Stromal cell of bone marrow (primary cell): ENCODE results near the gene SYS1.

Source experiments
- DNase-seq: peaks from one replicate; pipeline ENCODE4 v3.0.0-alpha.2; 2012; ENCODE audit warnings: low read depth

The SYS1 gene

DNA sequence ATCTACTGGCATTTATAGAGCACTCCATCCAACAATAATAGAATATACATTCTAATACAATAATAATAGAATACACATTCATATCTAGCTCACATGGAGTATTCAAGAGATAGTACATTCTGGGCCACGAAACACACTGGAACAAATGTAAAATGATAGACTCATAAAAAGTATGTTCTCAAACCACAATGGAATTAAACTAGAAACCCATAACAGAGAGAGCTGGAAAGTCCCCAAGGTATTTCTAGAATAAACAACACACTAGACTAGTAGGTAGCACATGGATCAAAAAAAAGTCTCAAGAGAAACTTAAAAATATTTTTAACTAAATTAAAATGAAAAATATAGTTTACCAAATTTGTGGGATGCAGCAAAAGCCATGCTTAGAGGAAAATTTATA is 24.3 kb downstream of the SYS1 start:
- DNase-seq = no peak

DNA sequence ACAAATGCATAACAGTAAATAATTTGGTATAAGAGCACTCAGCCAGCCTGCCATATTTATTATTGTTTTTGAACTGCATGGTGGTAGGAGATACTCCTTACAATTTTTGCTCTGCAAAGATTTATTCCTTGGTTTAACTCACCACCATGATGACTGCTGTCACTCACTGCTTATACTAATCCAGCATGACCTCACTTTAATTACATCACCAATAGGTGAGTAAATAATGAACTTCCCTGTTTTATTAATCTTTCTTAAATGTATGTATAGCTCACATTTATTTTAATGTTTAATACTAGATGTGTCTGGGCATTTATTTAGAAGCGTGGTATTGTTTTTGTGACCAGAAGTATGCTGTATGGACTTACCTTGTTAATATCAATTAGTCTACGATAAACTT is 28.0 kb downstream of the SYS1 start:
- no peak for DNase-seq

DNA sequence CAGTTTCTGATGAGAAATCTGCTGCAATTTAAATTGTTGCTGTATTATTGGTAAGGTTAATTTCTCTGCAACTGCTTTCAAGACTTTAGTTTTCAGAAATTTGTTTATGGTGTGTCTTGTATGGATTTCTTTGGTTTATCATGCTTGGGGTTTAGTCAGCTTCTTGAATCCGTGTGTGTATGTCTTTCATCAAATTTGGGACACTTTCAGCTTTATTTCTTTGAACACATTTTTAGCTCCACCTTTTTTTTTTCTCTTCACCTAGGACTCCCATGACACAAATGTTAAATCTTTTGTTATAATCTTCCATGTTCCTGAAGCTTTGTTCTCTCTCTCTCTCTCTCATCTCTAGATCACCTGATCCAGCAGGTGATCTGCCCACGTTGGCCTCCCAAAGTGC is 28.6 kb downstream of the SYS1 start:
- no peak for DNase-seq

DNA sequence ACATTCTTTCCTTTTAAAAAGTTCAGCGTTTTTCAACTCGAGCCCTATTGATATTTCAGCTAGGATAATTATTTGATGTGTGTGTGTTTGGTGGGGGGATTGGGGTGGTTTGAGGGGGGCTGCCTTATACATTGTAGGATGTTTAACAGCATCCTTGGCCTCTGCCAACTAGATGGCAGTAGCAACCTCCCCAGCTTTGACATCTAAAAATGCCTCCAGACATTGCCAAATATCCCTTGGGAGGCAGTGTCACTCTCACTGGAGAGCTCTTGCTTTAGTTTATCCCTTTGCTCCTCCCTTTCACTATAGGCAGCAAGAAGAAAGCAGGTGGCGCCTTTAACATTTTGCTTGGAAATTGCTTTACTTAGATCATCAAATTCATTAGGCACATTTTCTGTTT is 29.8 kb downstream of the SYS1 start:
- no peak for DNase-seq

DNA sequence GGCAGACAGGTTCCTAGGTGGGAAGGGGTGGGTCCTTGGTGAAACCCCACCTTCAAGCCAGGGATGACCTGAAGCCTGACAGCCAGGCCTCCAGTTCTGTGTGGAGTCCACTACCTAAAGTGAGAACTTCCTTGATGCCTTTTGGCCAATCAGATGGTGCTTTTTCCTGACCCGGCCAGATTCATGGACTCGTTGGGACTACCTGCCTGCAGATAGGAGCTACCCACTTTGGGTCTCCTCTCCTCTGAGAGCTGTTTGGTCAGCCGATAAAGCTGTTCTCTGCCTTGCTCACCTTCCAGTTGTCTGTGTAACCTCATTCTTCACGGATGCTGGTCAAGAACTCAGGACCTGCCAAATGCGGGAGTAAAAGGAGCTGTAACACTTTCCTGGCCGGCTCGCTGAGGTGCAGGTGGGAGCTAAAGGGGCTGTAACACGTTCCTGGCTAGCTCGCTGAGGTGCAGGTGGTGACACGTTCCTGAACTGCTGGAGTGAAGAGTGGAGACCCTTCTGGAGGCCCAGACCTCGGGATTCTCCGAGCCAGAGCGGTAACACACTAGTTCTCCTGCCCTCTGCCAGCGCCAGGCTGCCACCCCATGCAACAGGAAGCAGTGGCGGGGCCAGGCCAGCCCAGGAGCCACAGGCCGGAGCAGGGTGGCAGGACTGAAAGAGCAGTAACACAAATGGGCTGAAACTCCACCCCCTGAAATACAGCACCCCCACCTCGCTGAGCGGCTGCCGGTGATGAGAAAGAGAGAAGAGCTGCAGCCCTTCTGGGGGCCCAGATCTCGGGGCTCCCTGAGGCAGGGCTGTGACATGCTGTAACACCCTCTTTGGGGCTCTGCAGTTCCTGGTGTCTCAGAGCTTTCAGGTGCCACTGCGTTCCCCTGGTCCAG is 31.5 kb downstream of the SYS1 start:
- DNase-seq = no peak

DNA sequence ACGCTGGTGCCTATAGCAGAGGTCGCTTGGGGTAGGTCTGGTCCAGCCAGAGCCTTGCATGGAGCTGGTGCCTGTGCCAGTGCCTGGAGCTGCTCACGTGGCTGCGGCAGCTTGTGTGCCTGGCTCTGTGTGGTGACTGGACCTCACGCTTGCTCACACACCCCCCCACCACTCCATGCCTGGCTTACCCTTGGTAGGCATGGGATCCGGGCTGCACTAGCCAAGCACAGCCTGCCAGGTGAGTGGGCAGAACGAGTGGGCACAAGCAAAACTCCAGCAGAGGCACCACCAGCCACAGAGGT is 32.1 kb downstream of the SYS1 start:
- no peak for DNase-seq

DNA sequence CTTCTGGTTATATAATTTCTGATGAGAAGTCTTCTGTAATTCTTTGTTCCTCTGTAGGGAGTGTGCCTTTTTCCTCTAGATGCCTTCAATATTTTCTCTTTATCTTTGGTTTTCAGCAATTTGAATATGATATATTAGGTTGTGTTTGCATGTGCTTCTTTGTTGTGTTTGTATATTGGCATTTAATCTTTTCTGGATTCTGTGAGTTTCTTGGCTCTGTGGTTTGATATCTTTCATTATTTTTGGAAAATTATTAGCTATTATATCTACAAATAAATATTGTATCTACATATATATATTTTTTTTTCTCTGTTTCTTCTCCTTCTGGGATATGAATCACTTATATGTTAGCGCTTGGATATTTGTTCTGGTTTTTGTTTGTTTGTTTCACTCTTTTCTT is 36.1 kb downstream of the SYS1 start:
- DNase-seq = no peak

DNA sequence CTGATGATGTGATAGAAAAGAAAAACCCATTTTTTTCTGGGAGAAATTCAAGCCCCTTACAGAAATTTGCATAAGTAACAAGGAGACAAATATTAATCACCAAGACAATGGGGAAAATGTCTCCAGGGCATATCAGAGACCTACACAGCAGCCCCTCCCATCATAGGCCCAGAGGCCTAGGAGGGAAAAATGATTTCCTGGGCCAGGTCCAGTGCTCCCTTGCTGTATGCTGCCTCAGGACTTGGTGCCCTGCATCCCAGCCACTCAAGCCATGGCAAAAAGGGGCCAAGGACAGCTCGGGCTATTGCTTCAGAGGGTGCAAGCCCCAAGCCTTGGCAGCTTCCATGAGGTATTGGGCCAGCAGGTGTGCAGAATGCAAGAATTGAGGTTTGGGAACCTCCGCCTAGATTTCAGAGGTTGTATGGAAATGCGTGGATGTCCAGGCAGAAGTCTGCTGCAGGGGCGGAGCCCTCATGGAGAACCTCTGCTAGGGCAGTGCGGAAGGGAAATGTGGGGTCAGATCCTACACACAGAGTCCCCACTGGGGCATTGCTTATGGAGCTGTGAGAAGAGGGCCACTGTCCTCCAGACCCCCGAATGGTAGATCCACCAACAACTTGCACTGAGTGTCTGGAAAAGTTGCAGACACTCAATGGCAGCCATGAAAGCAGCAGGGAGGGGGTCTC is 37.5 kb downstream of the SYS1 start:
- DNase-seq = no peak

DNA sequence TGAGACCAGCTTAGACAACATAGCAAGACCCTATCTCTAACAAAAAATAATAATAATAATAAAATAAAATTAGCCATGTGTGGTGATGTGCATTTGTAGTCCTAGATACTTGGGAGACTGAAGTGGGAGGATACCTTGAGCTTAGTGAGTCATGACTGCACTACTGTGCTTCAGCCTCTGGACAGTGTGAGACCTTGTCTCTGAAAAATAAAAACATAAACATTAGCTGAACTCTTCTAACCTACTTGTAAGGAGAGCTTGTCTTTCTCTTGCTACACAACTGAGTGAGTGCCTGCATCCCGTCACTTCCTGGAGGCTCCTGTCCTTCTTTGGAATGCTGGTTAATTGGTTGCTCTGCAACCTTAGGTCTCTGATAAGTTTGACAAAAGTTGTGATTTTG is 40.0 kb downstream of the SYS1 start:
- no peak for DNase-seq

DNA sequence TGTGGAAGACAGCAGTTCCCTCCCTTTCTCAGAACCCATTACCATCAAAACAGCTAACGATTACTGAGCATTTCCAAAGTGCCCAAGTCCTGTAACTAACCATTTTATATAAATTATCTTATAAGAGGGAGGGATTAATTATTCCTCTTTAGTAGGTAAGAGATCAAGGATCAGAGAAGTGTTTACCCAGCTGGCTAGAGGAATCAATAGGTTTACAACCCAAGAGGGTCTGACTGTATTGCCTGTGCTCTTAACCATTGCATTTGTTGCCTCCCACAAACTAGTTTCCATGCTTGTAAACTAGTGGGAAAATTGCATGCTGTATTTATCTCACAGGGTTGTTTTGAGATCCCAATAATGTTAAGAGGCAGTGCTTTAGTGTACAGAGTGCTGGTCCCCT is 41.5 kb downstream of the SYS1 start:
- no peak for DNase-seq

DNA sequence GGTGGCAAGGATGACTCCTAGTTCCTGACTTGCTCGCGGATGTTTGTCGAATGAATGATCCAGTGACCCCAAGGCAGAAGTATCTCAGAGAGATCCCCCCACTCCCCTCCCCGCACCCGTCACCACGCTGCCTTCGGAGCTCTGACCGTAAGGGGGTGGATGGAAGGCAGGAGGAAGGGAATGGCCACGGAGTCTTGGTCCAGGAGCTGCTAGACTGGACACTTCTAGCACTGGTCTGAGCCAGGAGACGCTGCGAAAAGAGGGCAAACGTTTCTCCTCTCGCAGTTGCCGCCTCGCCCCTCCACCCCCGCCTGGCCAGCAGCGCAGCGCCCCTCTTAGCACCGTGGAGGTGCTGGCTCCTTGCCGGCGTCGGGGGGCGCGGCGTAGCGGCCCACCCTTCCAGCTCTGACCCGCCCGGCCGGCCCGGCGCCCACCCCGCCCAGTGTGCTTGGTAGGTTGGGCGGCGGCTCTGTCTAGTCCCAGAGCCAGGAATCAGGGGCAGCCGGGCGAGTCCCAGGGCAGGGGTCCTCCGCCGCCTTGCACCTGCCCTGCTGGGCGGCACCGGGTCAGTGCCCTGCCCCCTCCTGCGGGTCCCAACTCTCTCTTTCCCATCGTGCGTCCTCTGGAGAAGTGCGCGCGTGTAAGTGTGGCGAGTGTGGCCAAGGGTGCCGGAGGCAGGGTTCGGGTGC is 42.8 kb downstream of the SYS1 start:
- no peak for DNase-seq

DNA sequence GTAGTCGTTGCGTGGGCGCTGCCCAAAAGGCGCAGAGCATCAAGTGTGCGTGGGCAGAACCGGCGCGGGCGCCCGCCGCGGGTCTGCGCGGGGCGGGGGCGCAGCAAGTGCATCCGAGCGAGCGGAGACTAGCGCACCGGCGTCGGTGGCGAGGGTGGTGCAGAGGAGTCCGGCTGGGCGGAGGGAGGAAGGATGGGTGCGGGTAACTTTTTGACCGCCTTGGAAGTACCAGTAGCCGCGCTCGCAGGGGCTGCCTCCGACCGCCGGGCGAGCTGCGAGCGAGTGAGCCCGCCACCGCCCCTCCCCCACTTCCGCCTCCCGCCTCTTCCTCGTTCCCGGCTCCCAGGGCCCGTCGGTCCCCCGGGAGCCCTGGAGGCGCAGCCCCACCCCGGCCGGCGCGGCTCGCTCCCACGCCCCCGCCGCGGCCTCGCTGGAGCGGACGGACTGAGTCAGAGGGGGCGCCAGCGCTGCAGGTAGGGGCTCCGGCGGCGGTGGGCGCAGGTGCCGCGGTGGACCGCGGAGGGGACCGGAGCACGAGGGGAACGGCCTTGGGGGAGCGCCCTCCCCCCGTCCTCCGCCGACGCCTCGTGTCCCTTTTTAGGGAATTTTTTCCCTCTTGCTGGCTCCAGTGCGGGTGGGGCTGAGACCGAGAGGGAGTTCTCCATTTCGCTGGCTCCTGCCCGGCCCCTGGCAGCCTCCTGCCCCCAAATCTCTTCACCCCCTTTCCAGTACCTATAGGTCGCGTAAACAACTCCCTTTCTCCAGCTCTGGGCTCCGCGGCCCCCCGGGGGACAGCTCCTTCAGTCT is 43.5 kb downstream of the SYS1 start:
- no peak for DNase-seq

DNA sequence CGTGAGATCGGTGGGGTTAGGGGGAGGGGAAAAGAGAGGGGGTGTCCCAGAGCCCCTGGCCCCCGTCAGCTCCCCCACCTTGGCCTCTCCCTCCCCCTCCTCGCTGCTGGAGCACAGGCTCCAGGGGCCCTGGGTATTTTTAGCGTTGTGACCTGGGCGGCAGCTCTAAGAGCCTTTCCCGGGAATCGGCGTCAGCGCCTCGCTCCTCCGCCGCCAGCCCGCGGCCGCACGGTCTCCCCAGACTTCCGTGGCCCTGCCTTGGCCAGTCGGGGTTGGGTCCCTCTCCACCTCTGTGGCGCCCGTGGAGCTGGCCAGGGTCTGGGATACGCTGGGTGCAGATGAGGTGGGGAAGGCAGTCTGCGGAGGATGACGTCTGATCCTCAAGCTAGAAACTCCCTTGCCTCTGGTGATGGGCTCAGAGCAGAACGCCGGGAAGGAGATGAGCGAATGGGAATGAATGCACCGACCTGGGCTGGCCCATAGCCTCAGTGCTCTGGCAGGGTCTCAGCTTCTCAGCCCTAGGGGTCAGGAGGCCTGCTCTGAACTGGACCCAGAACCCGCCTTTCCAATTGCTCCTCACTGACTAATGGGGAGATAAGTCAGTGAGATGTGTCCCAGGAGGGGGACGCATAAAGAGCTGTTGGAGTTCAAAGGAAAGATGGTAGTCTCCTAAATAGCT is 44.2 kb downstream of the SYS1 start:
- DNase-seq = no peak

DNA sequence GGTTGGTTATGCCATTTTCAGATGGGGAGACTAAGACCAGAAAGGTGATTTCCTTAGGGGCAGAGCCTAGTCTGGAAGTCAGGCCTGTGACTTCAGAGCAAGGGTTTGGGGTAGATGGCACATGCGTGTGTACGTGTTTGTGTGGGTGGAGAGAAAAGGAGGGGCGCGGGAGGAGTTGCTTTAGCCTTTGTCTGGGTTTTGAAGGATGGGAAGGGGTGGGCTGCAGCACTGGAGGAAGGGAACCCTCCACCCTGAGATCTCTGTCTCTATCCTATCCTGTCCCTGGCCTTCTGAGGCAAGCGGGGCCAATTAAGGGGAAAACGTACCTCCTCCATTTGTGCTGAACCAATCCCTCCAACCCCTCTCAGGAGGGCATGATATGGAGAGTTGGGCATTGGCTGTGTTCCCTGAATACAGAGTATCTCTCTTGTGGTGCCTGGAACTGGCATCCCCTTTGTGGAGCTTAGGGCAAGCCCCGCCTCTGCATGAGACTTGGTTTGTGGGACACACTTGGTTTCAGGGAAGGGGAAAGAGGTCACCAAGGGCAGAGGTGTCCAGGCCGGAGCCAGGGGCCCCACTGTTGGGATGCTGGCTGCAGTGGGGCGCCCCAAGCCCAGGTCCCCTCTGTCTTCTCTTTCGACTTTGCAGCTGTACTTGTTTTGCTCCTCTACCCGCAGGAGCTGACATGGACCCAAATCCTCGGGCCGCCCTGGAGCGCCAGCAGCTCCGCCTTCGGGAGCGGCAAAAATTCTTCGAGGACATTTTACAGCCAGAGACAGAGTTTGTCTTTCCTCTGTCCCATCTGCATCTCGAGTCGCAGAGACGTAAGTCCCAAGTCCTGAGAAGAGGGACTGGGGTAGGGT is 45.1 kb downstream of the SYS1 start, which contains the start of gene DBNDD2:
Gene DBNDD2 (plus strand): TSS at position 507 of the 863 bp plus-strand sequence. CDS start 179 bp downstream, at position 686.
- DNase-seq = no peak

DNA sequence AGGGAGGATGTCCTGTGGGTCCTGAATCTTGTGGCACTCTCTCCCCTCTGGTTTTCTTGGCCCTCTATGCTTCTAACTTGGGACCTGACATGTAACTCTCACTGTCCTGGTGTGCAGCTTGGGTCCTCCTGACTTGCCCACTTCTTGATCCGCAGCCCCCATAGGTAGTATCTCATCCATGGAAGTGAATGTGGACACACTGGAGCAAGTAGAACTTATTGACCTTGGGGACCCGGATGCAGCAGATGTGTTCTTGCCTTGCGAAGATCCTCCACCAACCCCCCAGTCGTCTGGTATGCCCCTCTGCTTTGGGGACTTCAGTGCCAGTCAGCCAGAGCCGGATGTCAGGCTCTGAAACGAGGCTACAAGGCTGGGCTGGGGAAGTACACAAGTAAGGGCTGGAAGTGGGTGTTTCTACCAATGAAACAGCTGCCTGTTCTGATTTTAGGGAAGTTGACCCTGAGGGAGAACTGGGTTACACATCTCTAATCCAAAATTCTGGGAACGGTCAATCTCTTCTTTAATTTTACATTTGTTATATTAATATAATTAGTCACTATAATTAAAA is 45.8 kb downstream of the SYS1 start:
- no peak for DNase-seq

DNA sequence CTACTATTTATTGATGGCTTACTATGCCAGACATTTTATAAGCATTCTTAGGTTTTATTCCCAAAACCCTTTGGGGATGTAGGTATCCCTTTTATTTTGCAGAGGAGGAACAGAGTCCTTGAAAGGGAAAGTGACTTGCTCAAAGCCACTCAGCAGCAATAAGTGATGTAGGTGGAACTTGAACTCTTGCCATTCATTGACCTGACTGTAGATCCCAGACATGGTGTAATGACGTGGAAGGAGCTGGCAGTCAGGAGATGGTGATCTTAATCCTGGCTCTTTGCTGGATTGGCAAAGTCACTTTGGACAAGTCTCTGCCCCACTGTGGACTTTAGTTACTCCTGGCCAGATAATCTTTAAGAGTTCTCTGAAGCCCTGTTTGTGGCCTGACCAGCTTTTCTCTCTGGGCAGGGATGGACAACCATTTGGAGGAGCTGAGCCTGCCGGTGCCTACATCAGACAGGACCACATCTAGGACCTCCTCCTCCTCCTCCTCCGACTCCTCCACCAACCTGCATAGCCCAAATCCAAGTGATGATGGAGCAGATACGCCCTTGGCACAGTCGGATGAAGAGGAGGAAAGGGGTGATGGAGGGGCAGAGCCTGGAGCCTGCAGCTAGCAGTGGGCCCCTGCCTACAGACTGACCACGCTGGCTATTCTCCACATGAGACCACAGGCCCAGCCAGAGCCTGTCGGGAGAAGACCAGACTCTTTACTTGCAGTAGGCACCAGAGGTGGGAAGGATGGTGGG is 46.7 kb downstream of the SYS1 start:
- no peak for DNase-seq

DNA sequence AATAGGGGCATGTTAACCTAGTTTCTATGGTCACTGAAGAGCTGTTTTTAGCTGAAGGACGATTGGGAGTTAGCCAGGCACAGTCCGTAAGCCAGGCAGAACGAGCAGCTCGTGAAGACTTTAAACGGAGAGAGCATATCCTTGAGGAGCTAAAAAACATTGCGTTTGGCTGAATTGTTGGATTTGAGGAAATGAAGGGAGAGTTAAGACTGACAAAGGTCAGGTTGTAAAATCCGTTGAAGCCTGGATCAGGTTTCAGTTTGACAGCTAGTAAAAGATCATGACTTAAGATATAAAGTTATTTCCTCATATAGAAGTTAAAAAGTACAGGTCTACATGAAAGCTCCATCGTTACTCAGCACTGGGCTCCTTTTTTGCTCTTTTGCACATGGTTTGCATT is 47.9 kb downstream of the SYS1 start:
- no peak for DNase-seq

DNA sequence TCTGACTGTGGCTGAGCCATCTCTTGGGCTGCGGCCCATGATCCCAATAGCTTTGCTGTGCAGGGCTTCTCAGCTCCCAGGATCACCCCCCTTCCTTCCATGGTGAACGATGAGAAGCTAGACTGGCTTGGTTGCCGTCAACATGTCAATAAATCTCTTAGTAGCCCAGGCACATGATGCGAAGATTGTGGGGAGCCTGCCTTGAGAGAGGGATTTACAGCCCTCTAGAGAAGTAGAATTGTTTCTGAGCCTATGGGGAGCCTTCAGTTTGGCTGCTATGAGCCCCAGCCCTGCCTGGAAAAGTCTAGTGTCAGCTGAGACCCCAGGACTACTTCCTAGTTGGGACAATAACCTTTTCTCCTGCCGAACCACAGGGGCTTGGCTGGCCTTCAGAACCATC is 49.7 kb downstream of the SYS1 start:
- DNase-seq = no peak

DNA sequence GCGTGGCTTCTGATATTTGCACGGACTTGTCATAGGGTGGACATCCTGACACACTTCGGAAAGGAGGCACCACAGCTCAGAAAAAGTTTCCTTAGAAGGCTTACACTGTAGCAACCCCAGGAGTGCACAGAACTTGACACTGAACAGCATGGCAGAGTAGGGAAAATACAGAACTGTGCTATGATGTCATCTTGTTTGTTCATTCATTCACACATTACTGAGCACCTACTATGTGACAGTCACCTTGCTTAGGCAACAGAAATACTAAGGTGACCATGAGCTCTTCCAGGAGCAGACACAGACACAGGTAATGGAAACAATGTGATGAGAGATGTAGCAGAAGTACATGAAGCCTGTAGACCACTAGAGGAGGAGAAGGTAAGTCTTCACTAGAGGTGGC is 50.5 kb downstream of the SYS1 start:
- DNase-seq = no peak
